ENCODE data around the gene SMIM13. TPM values are rescaled to one million over a fixed set of nuclear protein-coding genes. Genes with fewer than 3 reads are reported as not detected.

SMIM13 gene
- total RNA-seq, 5 donors from 2014 or later (not counting 1 experiment from before 2014, with no cell fraction given), result 3.6 to 8.0 (median 5.3) TPM

GRCh38 chr6:11054722-11055121 lies 38.9 kb upstream of the SMIM13 start:
- no peak overlapping the region for H3K27ac ChIP-seq (ENCODE audit: low read length)

GRCh38 chr6:11055127-11055627 lies 38.5 kb upstream of the SMIM13 start:
- Histone ChIP-seq H3K9me3 (no peaks in the 10 kb centered on the region), H3K27me3 (replicated peaks in 1 of 2; ENCODE audit: control insufficient read depth in 2 of 2, extremely low read depth in 1 of 2, insufficient read depth in 2 of 2, low read length in 1 of 2) (no peaks in the 10 kb centered on the region), H3K4me3 (ENCODE audit: control insufficient read depth in 1 of 2, extremely low read depth in 1 of 2, low read length in 1 of 2) (no peak overlapping the region), H3K36me3 (ENCODE audit: control insufficient read depth in 2 of 2, extremely low read depth in 1 of 2, insufficient read depth in 1 of 2, low read length in 1 of 2) (no peaks in the 10 kb centered on the region), H3K27ac (ENCODE audit: low read length) (no peak overlapping the region), H3K4me1 (ENCODE audit: control insufficient read depth in 1 of 2, extremely low read depth in 1 of 2, insufficient read depth in 2 of 2, low read length in 2 of 2) (no peaks in the 10 kb centered on the region)
- ATAC-seq (replicated peaks in 1 of 4), result no peak
- Mint-ChIP-seq H3K27ac (no peak overlapping the region), H3K4me3 (no peak overlapping the region), H3K9me3 (no peaks in the 10 kb centered on the region), H3K36me3 (no peaks in the 10 kb centered on the region), H3K4me1 (no peaks in the 10 kb centered on the region), H3K27me3 (peaks cover 10 to 16% of the 10 kb centered on the region in 2 donors)
- WGBS (ENCODE audit: insufficient coverage), result no CpG with 5 or more reads among the region's 4 CpGs
- ChIA-PET CTCF (interaction anchor here in 1 of 2 donors (0.7 to 2.3 kb wide), 2 partner anchors 11 to 441 kb away, joined by 3 to 8 read pairs; no protein-coding TSS in a partner anchor), POLR2A (no interaction called here)
- no peak for DNase-seq

More at GRCh38 chr6:11054722-11055121, 38.9 kb upstream of the SMIM13 start:
- ChIA-PET CTCF (interaction anchor here in 1 of 2 donors (0.7 to 2.3 kb wide), 2 partner anchors 12 to 442 kb away, joined by 3 to 8 read pairs; no protein-coding TSS in a partner anchor), POLR2A (interaction anchor here in 1 of 2 donors (0.6 kb wide), 1 partner anchor 47 kb away, joined by 4 read pairs; no protein-coding TSS in a partner anchor)
- H3K4me1 ChIP-seq (ENCODE audit: control insufficient read depth in 1 of 2, extremely low read depth in 1 of 2, insufficient read depth in 2 of 2, low read length in 2 of 2), result no peaks in the 10 kb centered on the region
- H3K27me3 ChIP-seq (replicated peaks in 1 of 2; ENCODE audit: control insufficient read depth in 2 of 2, extremely low read depth in 1 of 2, insufficient read depth in 2 of 2, low read length in 1 of 2), result no peaks in the 10 kb centered on the region
- H3K27me3 Mint-ChIP-seq, result peaks cover 15 to 20% of the 10 kb centered on the region in 2 donors
- no peaks in the 10 kb centered on the region for H3K36me3 ChIP-seq (ENCODE audit: control insufficient read depth in 2 of 2, extremely low read depth in 1 of 2, insufficient read depth in 1 of 2, low read length in 1 of 2)
- no peak overlapping the region for H3K4me3 Mint-ChIP-seq
- H3K4me1 Mint-ChIP-seq, result no peaks in the 10 kb centered on the region
- ATAC-seq (replicated peaks in 1 of 4) (no peak), DNase-seq (no peak)
- no peak overlapping the region for H3K4me3 ChIP-seq (ENCODE audit: control insufficient read depth in 1 of 2, extremely low read depth in 1 of 2, low read length in 1 of 2)
- H3K9me3 Mint-ChIP-seq, result no peaks in the 10 kb centered on the region
- no CpG with 5 or more reads among the region's 1 CpG for WGBS (ENCODE audit: insufficient coverage)
- H3K36me3 Mint-ChIP-seq, result no peaks in the 10 kb centered on the region
- H3K9me3 ChIP-seq, result no peaks in the 10 kb centered on the region
- H3K27ac Mint-ChIP-seq, result no peak overlapping the region

- no peak for DNase-seq
- Mint-ChIP-seq H3K4me1 (no peaks in the 10 kb centered on the region), H3K9me3 (no peaks in the 10 kb centered on the region), H3K27me3 (peaks cover 5 to 14% of the 10 kb centered on the region in 2 donors), H3K4me3 (no peak overlapping the region), H3K36me3 (no peaks in the 10 kb centered on the region), H3K27ac (no peak overlapping the region)
- H3K4me1 ChIP-seq (ENCODE audit: control insufficient read depth in 1 of 2, extremely low read depth in 1 of 2, insufficient read depth in 2 of 2, low read length in 2 of 2), result no peaks in the 10 kb centered on the region
- CTCF ChIA-PET, result interaction anchor here (1.4 to 2.3 kb wide), 2 partner anchors 10 to 12 kb away, joined by 3 to 8 read pairs; no protein-coding TSS in a partner anchor
- H3K4me3 ChIP-seq (ENCODE audit: control insufficient read depth in 1 of 2, extremely low read depth in 1 of 2, low read length in 1 of 2), result no peak overlapping the region
- ATAC-seq (replicated peaks in 1 of 4), result no peak
- no peaks in the 10 kb centered on the region for H3K36me3 ChIP-seq (ENCODE audit: control insufficient read depth in 2 of 2, extremely low read depth in 1 of 2, insufficient read depth in 1 of 2, low read length in 1 of 2)
- POLR2A ChIA-PET, result no interaction called here
- WGBS (ENCODE audit: insufficient coverage), result no CpG with 5 or more reads among the region's 1 CpG
- no peak overlapping the region for H3K27ac ChIP-seq (ENCODE audit: low read length)
- H3K9me3 ChIP-seq, result no peaks in the 10 kb centered on the region
- no peaks in the 10 kb centered on the region for H3K27me3 ChIP-seq (replicated peaks in 1 of 2; ENCODE audit: control insufficient read depth in 2 of 2, extremely low read depth in 1 of 2, insufficient read depth in 2 of 2, low read length in 1 of 2)
These were observed 36.8 kb upstream of the SMIM13 start for GRCh38 chr6:11056871-11057270.

GRCh38 chr6:11058406-11058805 lies 35.2 kb upstream of the SMIM13 start:
- no peak overlapping the region for H3K27ac ChIP-seq (ENCODE audit: low read length)
- no peaks in the 10 kb centered on the region for H3K36me3 Mint-ChIP-seq
- H3K4me1 Mint-ChIP-seq, result no peaks in the 10 kb centered on the region
- no peak overlapping the region for H3K4me3 ChIP-seq (ENCODE audit: control insufficient read depth in 1 of 2, extremely low read depth in 1 of 2, low read length in 1 of 2)
- no CpG with 5 or more reads among the region's 5 CpGs for WGBS (ENCODE audit: insufficient coverage)
- no peaks in the 10 kb centered on the region for H3K9me3 Mint-ChIP-seq
- ATAC-seq (replicated peaks in 1 of 4) (no peak), DNase-seq (no peak)
- H3K9me3 ChIP-seq, result no peaks in the 10 kb centered on the region
- POLR2A ChIA-PET, result no interaction called here
- CTCF ChIA-PET, result interaction anchor here in 1 of 2 donors (0.6 kb wide), 1 partner anchor 54 kb away, joined by 3 read pairs; no protein-coding TSS in a partner anchor
- H3K4me3 Mint-ChIP-seq, result no peak overlapping the region
- no peaks in the 10 kb centered on the region for H3K4me1 ChIP-seq (ENCODE audit: control insufficient read depth in 1 of 2, extremely low read depth in 1 of 2, insufficient read depth in 2 of 2, low read length in 2 of 2)
- H3K27ac Mint-ChIP-seq, result no peak overlapping the region
- peaks cover 0 to 11% of the 10 kb centered on the region in 2 donors for H3K27me3 Mint-ChIP-seq
- H3K27me3 ChIP-seq (replicated peaks in 1 of 2; ENCODE audit: control insufficient read depth in 2 of 2, extremely low read depth in 1 of 2, insufficient read depth in 2 of 2, low read length in 1 of 2), result no peaks in the 10 kb centered on the region
- H3K36me3 ChIP-seq (ENCODE audit: control insufficient read depth in 2 of 2, extremely low read depth in 1 of 2, insufficient read depth in 1 of 2, low read length in 1 of 2), result no peaks in the 10 kb centered on the region

GRCh38 chr6:11062083-11062482 lies 31.6 kb upstream of the SMIM13 start:
- H3K36me3 Mint-ChIP-seq, result no peaks in the 10 kb centered on the region
- peaks cover 0 to 8% of the 10 kb centered on the region in 2 donors for H3K27me3 Mint-ChIP-seq
- POLR2A ChIA-PET, result no interaction called here
- H3K9me3 Mint-ChIP-seq, result no peaks in the 10 kb centered on the region
- no peak overlapping the region for H3K4me3 Mint-ChIP-seq
- H3K9me3 ChIP-seq, result no peaks in the 10 kb centered on the region
- peaks cover 2 to 3% of the 10 kb centered on the region in 2 experiments for H3K27me3 ChIP-seq (replicated peaks in 1 of 2; ENCODE audit: control insufficient read depth in 2 of 2, extremely low read depth in 1 of 2, insufficient read depth in 2 of 2, low read length in 1 of 2)
- no peaks in the 10 kb centered on the region for H3K4me1 ChIP-seq (ENCODE audit: control insufficient read depth in 1 of 2, extremely low read depth in 1 of 2, insufficient read depth in 2 of 2, low read length in 2 of 2)
- CTCF ChIA-PET, result interaction anchor here in 1 of 2 donors (0.5 to 1.1 kb wide), 2 partner anchors 13 to 404 kb away, joined by 3 to 5 read pairs; no protein-coding TSS in a partner anchor
- no peaks in the 10 kb centered on the region for H3K36me3 ChIP-seq (ENCODE audit: control insufficient read depth in 2 of 2, extremely low read depth in 1 of 2, insufficient read depth in 1 of 2, low read length in 1 of 2)
- no peak overlapping the region for H3K27ac Mint-ChIP-seq
- DNase-seq (no peak), ATAC-seq (replicated peaks in 1 of 4) (no peak)
- no CpG with 5 or more reads among the region's 4 CpGs for WGBS (ENCODE audit: insufficient coverage)
- H3K4me1 Mint-ChIP-seq, result no peaks in the 10 kb centered on the region
- H3K27ac ChIP-seq (ENCODE audit: low read length), result no peak overlapping the region
- H3K4me3 ChIP-seq (ENCODE audit: control insufficient read depth in 1 of 2, extremely low read depth in 1 of 2, low read length in 1 of 2), result no peak overlapping the region

- H3K4me3 ChIP-seq (ENCODE audit: control insufficient read depth in 1 of 2, extremely low read depth in 1 of 2, low read length in 1 of 2), result no peak overlapping the region
- H3K9me3 ChIP-seq, result no peaks in the 10 kb centered on the region
- no peak overlapping the region for H3K27ac ChIP-seq (ENCODE audit: low read length)
- WGBS (ENCODE audit: insufficient coverage), result no CpG with 5 or more reads among the region's 2 CpGs
- Mint-ChIP-seq H3K4me3 (no peak overlapping the region), H3K27me3 (peaks cover 0 to 8% of the 10 kb centered on the region in 2 donors), H3K27ac (no peak overlapping the region), H3K9me3 (no peaks in the 10 kb centered on the region), H3K4me1 (no peaks in the 10 kb centered on the region), H3K36me3 (no peaks in the 10 kb centered on the region)
- peaks cover 2 to 3% of the 10 kb centered on the region in 2 experiments for H3K27me3 ChIP-seq (replicated peaks in 1 of 2; ENCODE audit: control insufficient read depth in 2 of 2, extremely low read depth in 1 of 2, insufficient read depth in 2 of 2, low read length in 1 of 2)
- no peak for ATAC-seq (replicated peaks in 1 of 4)
- no peak for DNase-seq
- ChIA-PET CTCF (interaction anchor here in 1 of 2 donors (1.1 kb wide), 1 partner anchor 13 kb away, joined by 3 read pairs; no protein-coding TSS in a partner anchor), POLR2A (no interaction called here)
- H3K36me3 ChIP-seq (ENCODE audit: control insufficient read depth in 2 of 2, extremely low read depth in 1 of 2, insufficient read depth in 1 of 2, low read length in 1 of 2), result no peaks in the 10 kb centered on the region
- H3K4me1 ChIP-seq (ENCODE audit: control insufficient read depth in 1 of 2, extremely low read depth in 1 of 2, insufficient read depth in 2 of 2, low read length in 2 of 2), result no peaks in the 10 kb centered on the region
These were observed 30.9 kb upstream of the SMIM13 start for GRCh38 chr6:11062715-11063114.
